Effector CD4-positive, alpha-beta T cell (primary cell): ENCODE measurements around the gene LZIC.
"Not testable (repeated sequence)": the region's sequence is repeated elsewhere in the genome, so short reads cannot be mapped to it uniquely, and the experiment has no call there.

Experiments used
- DNase-seq: peaks from one replicate; pipeline ENCODE4 v3.0.0-alpha.2; 2020
- total RNA-seq: gene quantifications from one replicate; lab custom pipeline; 2026; lab: John Stamatoyannopoulos, UW

The LZIC gene
- total RNA-seq = 31.0 reads per million, percentile 57 among the genes with 10 or more reads in this experiment

DNA sequence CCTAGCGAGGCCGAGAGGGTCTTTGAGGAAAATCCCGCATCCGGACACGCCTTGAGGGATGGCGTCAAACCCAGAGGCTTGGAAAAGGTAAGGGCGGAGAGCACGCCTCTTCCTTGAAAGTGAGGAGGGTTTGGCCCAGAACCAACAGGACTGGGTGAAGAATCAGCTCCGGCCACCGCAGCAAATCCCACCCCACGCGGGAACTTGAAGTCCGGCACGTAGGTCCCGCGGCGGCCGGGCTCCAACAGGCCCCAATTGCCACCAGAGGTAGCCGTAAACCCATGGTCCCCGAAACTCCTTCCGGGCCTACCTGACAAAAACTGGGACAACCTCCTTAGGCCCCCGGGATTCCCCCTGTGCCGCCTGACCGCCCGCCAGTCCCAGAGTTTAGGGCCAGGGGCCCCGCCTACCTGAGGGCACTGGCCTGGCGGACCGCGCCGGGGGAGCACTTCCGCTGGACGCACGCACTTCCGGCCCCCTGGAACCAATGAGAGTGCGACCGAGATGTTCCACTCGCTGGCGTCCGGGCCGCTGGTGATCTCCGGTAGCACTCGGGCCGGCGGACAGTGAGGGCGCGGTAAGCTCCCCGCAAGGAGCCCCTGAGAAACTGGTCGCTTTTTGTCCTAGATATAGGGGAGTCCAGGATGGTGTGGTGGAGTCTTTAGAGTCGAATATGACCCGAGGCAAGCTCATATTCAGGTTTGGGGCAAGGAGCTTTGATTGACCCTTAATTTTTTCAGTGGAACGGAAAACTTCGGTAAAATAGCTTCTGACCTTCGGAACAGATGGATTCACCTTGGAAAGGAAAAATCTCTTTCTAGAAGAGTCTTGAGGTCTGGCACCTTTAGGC, at the start of gene LZIC, which contains the start of gene NMNAT1:
Gene LZIC (minus strand): TSS at position 453 of the 850 bp plus-strand sequence. CDS start 6,772 bp downstream, outside the sequence.
Gene NMNAT1 (plus strand): TSS at position 537 of the 850 bp plus-strand sequence. CDS start 28,599 bp downstream, outside the sequence.
- peak; percentile 77 for DNase-seq

DNA sequence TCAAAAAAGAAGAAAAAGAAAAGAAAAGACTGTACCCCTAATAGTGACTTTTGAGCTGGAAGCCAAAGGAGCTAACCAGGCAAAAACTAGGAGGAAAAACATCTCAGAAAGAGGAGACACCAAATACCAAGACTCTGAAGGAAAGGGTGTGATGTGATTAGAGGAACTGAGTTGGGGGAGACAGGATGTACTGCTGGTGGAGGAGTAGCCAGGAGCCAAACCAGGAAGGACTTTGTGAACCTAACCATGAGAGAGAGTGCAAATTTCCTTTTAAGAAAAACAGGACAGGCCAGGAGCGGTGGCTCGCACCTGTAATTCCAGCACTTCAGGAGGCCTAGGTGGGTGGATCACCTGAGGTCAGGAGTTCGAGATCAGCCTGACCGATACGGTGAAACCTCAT, 49.7 kb upstream of the LZIC start:
- no peak for DNase-seq

DNA sequence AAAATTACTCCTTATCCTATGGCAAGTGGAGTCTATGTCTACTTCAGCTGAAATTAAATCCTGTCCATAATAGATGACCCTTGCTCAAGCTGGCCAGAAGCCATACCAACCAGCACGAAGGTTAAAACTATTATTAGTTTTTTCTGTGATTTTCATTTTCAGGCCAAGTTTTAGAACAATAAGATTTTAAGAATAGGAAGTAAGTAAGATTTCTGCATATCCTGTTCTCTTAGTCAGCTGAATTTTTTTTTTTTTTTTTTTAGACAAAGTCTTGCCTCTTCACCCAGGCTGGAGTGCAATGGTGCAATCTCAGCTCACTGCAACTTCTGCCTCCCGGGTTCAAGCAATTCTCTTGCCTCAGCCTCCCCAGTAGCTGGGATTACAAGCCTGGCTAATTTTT, 47.8 kb upstream of the LZIC start:
- DNase-seq = no peak

DNA sequence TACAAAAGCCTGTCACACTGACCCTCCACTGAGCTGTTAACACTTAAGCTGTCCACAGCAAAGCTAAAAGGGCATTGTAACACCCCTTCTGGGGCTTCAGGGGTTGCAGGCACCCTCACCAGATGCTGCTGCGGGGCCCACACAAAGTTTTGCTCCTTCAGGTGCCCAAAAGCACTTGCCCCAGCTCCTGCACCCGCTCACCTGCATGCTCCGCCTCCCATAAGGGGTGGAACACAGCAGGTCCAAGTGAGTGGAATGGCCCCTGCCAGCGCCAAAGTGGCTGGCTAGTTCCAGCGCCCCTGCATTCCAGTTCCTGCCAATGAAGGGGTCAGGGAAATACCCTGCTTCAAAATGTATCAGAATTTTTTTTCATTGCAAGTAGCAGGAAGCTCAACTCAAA, 46.6 kb upstream of the LZIC start:
- no peak for DNase-seq

DNA sequence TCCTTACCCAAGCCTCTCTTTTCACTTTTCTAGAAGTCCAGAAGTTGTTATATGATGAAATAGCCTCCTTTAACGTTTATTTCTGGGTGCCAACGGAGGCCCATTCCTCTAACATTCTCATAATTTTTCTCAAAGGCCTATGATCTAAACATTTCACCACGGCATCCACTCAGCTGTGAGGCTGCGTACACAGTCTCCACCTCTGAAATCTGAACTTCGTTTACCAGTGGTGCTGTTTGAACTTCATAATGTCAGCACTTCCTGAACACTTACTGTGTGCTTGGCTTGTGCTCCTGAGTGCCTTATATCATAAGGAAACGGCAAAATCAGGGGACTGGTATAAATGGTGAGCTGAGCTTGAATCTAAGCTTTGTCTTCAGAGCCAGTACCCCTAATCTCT, 41.8 kb upstream of the LZIC start:
- no peak for DNase-seq

DNA sequence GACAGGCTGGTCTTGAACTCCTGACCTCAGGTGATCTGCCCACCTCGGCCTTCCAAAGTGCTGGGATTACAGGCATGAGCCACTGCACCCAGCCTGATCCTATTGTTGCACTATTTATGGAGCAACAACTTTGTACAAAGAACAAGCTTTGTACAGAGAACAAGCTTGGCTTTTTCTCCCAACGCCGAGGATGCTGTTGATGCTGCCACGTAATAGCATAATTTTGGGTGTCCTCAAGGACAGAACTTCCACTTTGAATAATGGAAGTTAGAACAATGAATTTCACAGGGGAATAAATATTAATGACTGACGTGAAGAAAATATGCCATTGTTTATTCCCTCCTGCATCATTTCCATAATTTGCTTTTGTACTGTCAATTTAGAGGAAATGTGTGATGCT, 41.1 kb upstream of the LZIC start:
- no peak for DNase-seq

DNA sequence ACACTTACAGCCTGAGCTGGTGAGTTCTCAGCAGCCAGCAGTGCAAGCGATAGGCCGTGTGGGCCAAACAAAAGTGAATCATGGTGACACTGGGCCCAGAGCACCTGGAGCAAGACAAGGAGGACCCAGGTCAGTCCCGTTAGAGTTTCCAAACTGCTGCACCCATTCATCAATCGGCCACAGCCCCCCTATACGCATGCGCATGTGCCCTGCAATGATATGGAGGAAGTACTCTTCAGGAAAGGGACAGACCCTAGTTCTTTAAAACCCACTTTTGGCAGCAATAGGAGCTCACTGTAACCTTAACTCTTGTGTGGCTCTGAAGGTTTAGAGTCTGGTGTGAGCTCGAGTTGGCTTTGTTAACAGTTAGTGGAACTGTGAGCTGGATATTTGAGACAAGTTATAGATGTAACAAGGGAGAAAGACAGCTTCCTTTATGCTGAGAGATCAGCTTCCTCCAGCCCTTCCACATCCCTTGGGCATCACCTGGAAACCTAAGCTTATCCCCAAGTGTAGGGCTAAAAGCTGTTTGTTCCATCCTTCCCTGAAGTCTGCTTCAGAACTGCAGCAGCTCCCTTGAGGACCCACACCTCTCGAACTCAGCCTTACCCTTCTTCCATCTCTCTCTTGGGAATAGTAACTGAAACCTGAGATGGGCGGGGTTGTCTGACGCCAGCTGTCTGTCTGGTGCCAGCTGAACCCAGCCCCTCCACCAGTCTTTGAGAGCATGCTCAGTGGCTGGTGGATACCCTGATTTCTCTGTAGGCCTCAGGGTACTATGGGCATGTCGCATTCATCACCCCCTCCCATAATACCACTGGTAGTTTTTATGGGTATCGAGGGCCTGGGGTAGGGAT, 17.7 kb upstream of the LZIC start:
- DNase-seq = no peak

DNA sequence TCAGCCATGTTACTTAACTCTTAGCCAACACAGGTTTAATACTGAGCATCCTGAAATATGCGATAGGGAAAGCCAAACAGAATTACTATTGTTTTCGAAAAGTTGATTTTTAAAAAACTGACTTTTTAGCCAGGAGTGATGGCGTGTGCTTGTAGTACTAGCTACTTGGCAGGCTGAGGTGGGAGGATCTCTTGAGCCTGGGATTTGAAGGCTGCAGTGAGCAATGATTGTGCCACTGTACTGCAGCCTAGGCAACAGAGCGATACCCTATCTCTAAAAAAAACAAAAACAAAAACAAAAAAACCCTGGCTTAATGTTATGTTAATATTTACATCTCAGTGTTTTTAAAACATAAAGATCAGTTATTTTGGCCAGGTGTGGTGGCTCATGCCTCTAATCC, 16.8 kb upstream of the LZIC start:
- DNase-seq = no peak

DNA sequence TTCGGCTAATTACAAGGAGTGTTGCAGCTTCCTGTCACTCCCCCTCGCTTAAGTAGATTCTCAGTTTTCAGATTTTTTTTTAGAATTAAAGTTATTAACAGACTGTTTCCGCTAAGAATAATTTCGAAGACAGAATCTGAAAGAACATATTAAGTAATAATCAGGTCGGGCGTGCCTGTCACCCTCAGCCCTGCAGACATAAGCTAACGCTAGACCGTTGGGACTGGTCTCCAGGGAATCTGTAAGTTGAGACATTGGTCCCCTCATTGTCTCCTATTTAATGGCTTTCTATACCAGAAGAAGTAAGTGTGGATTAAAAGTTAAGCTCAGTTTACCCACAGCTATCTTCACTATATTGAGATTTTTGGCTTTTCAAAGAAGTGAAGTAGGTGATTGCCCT, 14.5 kb upstream of the LZIC start:
- DNase-seq = no peak

DNA sequence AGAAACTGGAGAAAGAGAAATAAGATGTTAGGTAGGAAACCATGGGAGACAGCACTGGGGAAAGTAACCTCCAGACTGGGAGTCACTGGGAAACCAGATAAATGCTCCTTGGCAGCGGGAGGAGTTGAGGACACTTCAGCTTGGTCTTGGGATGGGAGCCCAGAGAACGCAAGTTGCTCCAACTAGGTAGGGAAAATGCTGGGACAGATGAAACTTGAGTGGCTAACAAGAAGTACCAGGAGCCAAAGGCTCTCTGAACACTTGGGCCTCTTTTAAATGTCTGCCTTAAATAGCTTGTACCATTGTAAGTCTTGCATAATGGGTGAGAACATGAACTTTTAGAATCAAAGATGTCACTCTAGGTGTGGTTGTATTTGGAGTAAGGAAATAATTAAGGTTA, 3.1 kb upstream of the LZIC start:
- DNase-seq = no peak

DNA sequence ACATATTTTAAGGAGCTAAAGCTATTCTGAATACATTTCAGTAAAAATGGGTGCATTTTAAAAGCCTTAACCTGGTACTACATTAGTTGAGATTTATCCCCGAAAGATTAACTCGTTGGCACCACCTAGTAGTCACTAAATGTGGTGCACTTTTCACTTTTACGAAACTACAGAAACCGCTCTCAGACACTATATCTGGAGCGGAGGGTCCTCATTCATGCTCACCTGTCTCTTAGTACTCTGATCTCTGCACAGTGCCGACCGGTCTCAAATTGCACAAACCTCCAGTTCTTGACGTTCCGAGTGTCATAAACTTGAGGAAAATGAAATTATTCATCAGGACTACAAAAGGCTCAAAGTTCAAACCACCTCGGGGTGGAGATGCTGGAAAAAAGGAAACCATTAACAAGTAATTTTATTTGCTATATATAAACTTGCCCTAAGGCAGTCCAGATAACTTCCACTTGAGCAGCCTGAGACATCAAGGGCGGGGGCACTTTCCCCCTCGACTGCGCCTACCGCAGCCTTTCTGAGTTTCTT, 722 bp downstream of the LZIC start:
- DNase-seq = no peak

DNA sequence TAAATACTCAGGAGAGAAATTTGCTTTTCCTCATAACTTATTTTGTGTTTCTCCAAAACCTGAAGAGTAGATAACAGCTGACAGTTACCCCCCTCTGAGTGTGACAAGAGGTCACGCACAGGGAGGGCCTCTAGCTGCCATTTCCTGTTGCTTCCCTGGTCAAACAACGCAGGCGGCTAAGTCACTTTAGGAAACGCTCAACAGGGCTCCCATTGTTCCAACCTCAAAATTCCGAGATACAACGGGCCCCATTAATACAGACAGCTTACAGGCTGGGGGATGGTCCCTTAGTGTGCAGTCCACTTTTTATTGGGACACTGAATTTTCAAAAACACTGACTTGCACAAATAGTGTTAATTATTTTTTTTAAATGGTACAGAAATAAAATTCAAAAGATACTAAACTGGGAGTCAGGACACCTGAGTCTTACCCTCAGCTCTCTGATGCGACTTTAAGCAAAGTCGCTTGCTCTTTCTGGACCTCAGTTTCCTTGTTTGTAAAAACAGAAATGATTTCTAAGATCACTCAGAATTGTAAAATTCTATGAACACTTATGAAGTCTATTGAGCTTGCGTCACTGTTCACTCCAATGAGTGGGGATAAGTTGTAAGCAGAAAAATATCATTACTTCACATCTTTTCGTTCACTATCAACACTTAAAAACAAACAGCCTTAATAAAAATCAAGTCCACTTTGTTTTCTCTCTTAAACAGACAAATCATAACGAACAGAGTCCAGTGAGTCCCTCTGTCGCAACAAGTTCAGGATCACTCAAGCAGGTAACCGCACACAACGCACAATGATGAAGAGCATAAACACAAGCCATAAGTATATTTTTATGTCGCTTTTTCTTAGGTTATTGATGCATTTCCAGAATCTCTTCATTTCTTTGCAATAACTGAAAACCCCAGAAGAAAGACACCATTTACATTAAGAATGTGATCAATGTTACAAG, 13.5 kb downstream of the LZIC start:
- no peak for DNase-seq

DNA sequence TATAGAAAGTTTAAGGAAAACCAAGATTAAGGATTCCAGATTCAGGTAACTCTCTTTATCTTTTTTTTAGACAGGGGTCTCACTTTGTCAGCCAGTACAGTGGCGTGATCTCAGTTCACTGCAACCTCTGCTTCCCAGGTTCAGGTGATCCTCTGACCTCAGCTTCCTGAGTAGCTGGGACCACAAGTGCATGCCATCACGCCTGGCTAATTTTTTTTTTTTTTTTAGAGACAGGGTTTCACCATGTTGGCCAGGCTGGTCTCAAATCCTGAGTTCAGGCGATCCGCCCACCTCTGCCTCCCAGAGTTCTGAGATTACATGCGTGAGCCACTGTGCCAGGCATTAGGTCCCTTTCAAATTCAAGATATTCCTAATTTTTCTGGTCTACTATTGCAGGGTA, 15.9 kb downstream of the LZIC start:
- DNase-seq = no peak

DNA sequence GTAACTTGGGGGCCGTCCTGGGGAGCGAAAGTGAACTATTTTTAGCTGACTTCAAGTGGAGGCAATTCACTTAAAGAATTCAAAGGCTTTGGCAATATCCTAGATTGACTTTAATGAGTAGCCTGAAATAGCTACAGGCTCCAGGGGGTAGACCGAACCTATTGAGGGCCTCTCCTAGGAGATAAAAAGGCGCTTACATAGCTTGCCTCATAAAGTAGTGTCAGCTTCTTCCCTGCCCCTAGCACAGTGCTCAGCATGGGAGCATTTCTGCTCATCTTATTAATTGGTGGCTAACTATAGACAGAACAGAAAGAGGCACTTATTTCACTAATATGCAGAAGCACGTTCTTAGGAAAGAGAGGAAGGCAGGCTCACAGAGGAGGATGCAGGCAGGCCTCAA, 20.8 kb downstream of the LZIC start:
- no peak for DNase-seq

DNA sequence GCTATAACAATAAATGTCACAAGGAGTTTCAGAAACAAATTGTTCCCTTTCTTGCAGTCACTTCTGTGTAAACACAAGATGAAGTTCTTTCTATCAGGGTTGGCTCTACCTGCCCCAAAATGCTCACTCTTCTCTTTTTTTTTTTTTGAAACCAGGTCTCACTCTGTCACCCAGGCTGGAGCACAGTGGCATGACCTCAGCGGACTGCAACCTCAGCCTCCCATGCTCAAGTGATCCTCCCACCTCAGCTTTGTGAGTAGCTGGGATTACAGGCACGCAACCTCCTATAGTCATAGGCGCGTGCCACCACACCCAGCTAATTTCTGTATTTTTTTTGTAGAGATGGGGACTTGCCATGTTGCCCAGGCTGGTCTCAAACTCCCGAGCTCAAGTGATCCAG, 22.6 kb downstream of the LZIC start:
- DNase-seq = no peak

DNA sequence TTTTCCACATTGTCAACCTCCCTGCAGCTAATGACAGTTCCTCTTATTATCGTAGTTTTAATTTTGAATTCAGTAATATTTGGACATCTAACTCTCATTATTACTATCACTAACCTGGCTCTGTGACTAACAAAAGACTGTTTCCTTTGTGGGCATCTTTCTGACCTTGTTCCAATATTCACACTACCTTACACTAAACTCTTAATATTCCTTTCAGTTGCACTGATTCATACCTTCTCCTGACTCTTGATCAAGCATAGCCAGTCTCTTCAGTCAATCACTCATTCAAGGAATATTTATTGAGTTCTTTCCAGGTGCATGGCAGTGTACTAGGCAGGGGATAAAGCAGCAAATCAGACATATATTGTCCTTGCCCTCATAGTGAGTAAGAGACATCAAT, 25.3 kb downstream of the LZIC start:
- no peak for DNase-seq

DNA sequence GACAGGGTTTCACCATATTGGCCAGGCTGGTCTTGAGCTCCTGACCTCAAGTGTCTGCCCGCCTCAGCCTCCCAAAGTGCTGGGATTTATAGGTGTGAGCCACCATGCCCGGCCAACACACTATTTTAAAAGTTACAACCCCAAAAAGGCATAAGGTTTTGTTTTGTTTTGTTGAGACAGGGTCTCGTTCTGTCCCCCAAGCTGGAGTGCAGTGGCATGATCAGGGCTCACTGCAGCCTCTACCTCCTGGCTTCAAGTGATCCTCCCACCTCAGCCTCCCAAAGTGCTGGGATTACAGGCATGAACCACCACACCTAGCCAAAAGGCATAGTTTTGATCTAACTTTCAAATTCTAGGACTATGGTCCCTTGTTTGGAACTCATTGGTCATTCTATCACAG, 25.7 kb downstream of the LZIC start:
- not testable (repeated sequence) for DNase-seq

DNA sequence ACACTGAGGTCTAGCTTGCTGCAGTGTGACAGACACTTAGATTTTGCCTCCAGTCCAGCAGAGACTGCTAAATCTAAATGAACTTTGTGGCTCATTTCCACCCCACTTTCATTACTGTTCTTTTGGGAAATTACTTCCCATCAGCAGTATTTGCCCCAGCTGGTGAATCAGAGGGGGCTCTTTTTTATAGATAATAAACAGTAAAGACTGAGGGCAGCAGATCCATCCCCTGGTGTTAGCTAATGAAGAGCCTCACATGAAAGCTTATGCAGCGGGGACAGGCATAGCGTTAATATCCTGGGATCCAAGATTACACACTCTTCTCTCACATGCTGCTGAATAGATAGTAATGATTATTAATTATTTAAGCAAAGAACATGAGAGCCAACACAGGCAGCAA, 26.7 kb downstream of the LZIC start:
- DNase-seq = no peak

DNA sequence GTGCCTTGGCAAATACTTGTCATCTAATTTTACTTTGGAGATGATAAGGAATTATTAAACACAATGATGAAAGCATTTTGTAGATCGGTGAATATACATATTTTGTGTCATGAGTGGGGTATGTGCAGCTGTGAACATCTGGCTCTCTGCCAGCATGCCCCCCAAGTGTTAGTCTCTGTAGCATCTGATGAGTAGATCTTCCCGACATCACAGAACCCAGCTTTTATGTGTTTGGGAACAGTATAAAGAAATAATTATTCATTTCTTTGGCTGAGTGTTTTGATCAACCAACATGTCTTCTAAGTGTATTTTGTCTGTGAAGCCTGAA, 28.6 kb downstream of the LZIC start:
- no peak for DNase-seq

DNA sequence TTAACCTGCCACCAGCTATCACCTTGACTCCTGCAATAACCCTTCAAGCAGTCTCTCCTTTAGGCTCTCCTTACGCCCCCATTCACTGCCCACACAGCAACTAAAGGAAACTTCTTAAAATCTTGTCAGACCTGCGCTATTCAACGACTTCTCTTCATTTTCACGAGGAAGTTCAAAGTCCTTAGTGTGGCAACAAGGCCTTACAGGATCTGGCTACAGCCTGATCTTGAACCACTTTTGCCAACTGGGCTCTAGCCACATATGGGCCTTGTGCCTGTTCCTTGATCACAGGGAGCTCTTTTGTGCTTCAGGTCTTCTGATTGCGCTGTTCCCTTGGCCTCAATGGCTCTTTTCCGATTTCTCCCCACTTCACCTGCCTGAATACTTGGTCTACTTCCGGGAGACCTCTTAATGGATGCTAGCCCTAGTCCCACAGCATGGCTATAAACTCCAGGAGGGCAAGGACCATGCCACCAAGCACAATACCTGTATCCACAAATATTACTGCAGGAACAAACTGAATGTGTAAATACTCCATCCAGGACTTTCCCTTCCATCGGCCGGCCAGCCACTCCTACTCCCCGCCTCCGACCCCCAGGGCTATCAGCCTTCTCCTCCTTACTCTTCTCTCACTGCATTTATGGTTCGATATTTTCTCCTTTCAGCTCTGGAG, 30.8 kb downstream of the LZIC start:
- no peak for DNase-seq

DNA sequence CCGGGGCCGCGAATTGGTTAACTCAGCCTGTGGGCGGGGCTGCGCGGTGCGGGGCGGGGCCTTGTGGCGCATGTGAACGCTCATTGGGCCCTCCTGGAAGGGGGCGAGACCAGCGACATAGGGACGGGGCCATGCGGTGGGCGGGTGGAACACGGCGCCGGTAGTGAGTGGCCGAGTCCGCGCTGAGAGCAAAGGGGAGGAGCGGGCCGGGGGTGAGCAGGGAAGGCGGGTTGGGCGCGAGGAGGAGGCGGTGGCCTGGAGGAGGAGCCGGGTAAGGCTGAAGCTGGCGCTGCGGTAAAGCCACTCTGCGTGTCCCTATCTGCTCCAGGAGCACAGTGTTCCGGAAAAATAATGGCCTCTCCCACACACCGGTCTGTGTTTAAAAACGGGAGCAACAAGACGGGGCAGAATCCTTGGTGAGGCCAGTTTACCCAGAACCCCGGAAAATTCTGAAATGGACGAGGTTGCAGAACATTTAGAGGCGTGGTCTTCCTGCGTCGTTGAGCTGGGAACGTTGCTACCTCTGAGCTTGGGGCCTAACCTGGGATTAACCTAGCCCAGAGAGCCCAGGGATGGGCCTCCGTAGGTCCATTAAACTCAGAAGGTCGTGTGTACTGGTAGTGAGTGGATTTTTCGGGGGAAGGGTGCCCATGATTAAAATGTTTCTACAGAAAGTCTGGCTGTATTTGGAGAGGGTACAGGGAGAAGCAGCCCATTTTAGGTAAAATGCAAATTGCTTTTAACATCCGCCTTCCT, 32.6 kb downstream of the LZIC start:
- peak; percentile 100 for DNase-seq
